ENCODE results near the gene PLCE1.
A peak's percentile ranks its signal among the peaks of the same experiment; 100 is the strongest.
"Not testable (repeated sequence)": the region's sequence is repeated elsewhere in the genome, so short reads cannot be mapped to it uniquely, and the experiment has no call there.

PLCE1 gene

GRCh38 chr10:93993782-93994437 is at the start of gene PLCE1:
TSS of gene PLCE1 (plus strand) at chr10:93993931. CDS start at chr10:94031047, 37,116 bp downstream.
- FAIRE-seq: no peak
- DNase-seq (ENCODE audit: low spot score): peak; percentile 46

- DNase-seq (ENCODE audit: low spot score) (no peak), FAIRE-seq (no peak)
Observed at GRCh38 chr10:93945819-93946218, 47.9 kb upstream of the PLCE1 start.

GRCh38 chr10:93947055-93947454 is 46.7 kb upstream of the PLCE1 start:
- DNase-seq (ENCODE audit: low spot score) (no peak), FAIRE-seq (no peak)

- DNase-seq (ENCODE audit: low spot score) (no peak), FAIRE-seq (no peak)
Observed at GRCh38 chr10:93947524-93947923, 46.2 kb upstream of the PLCE1 start.

GRCh38 chr10:93951905-93952304 is 41.8 kb upstream of the PLCE1 start:
- FAIRE-seq (no peak), DNase-seq (ENCODE audit: low spot score) (no peak)

GRCh38 chr10:93954299-93954698 is 39.4 kb upstream of the PLCE1 start:
- FAIRE-seq (peak; percentile 52), DNase-seq (ENCODE audit: low spot score) (peak; percentile 25)

- FAIRE-seq (peak; percentile 92), DNase-seq (ENCODE audit: low spot score) (peak; percentile 60)
Observed at GRCh38 chr10:93954726-93955363, 38.9 kb upstream of the PLCE1 start.

GRCh38 chr10:93958834-93959233 is 34.9 kb upstream of the PLCE1 start:
- no peak for FAIRE-seq
- DNase-seq (ENCODE audit: low spot score): no peak

- not testable (repeated sequence) for FAIRE-seq; DNase-seq (ENCODE audit: low spot score)
Observed at GRCh38 chr10:93960988-93961387, 32.7 kb upstream of the PLCE1 start.

- FAIRE-seq (no peak), DNase-seq (ENCODE audit: low spot score) (no peak)
Observed at GRCh38 chr10:93962973-93963372, 30.8 kb upstream of the PLCE1 start.

- no peak for FAIRE-seq
- DNase-seq (ENCODE audit: low spot score): no peak
Observed at GRCh38 chr10:93963434-93963833, 30.3 kb upstream of the PLCE1 start.

GRCh38 chr10:93965911-93966310 is 27.8 kb upstream of the PLCE1 start:
- DNase-seq (ENCODE audit: low spot score): no peak
- no peak for FAIRE-seq

GRCh38 chr10:93967756-93968155 is 26.0 kb upstream of the PLCE1 start:
- no peak for FAIRE-seq
- DNase-seq (ENCODE audit: low spot score): no peak

- FAIRE-seq (no peak), DNase-seq (ENCODE audit: low spot score) (no peak)
Observed at GRCh38 chr10:93968540-93968945, 25.2 kb upstream of the PLCE1 start.

GRCh38 chr10:93970433-93971010 is 23.2 kb upstream of the PLCE1 start:
- not testable (repeated sequence) for FAIRE-seq; DNase-seq (ENCODE audit: low spot score)

GRCh38 chr10:93973748-93974445 is 19.8 kb upstream of the PLCE1 start:
- DNase-seq (ENCODE audit: low spot score): no peak
- no peak for FAIRE-seq

GRCh38 chr10:93977442-93977841 is 16.3 kb upstream of the PLCE1 start:
- FAIRE-seq: no peak

GRCh38 chr10:93980486-93980885 is 13.2 kb upstream of the PLCE1 start:
- FAIRE-seq: no peak

More at GRCh38 chr10:93977442-93977841, 16.3 kb upstream of the PLCE1 start:
- no peak for DNase-seq (ENCODE audit: low spot score)

GRCh38 chr10:93991114-93991513 is 2.6 kb upstream of the PLCE1 start:
- no peak for FAIRE-seq
- DNase-seq (ENCODE audit: low spot score): no peak

More at GRCh38 chr10:93980486-93980885, 13.2 kb upstream of the PLCE1 start:
- DNase-seq (ENCODE audit: low spot score): no peak

- DNase-seq (ENCODE audit: low spot score): peak; percentile 94
- FAIRE-seq: peak; percentile 96
Observed at GRCh38 chr10:93991596-93992284, 2.0 kb upstream of the PLCE1 start.

GRCh38 chr10:93992400-93993030 is 1.2 kb upstream of the PLCE1 start:
- FAIRE-seq: no peak

More at GRCh38 chr10:93992400-93993030, 1.2 kb upstream of the PLCE1 start:
- peak; percentile 51 for DNase-seq (ENCODE audit: low spot score)
